Neural progenitor cell (in vitro differentiated cells): ENCODE results near the gene KAZN. TPM values are rescaled to one million over a fixed set of nuclear protein-coding genes. Genes with fewer than 3 reads are reported as not detected.

Experiments used
- DNase-seq: peaks from one replicate; pipeline ENCODE4 v3.0.0-alpha.2; 2016; ENCODE audit warnings: low spot score
- H2AFZ ChIP-seq: fragments of 200-600 bp; sonication (generic); replicated peaks from 2 replicates; pipeline ENCODE4 v1.6.1; 2016; ENCODE audit warnings: antibody characterized with exemption
- H3F3A ChIP-seq: fragments of 200-600 bp; sonication (generic); 2 replicates; pipeline ENCODE4 v1.6.1; 2016; ENCODE audit warnings: antibody characterized with exemption, low read depth
- H3K27ac ChIP-seq: fragments of 200-600 bp; sonication (generic); 2 replicates; pipeline ENCODE4 v1.5.1; 2016; ENCODE audit warnings: mild to moderate bottlenecking
- H3K27me3 ChIP-seq: fragments of 200-600 bp; sonication (generic); 2 replicates; pipeline ENCODE4 v1.6.1; 2016; ENCODE audit warnings: mild to moderate bottlenecking, moderate library complexity
- H3K36me3 ChIP-seq: fragments of 200-600 bp; sonication (generic); 2 replicates; pipeline ENCODE4 v1.5.1; 2016
- H3K4me1 ChIP-seq: fragments of 200-600 bp; sonication (generic); 2 replicates; pipeline ENCODE4 v1.6.1; 2016; ENCODE audit warnings: mixed run types
- H3K4me2 ChIP-seq: fragments of 200-600 bp; sonication (generic); 2 replicates; pipeline ENCODE4 v1.6.1; 2016
- H3K4me3 ChIP-seq: fragments of 200-600 bp; sonication (generic); 2 replicates; pipeline ENCODE4 v1.5.1; 2016
- H3K79me2 ChIP-seq: fragments of 200-600 bp; sonication (generic); 2 replicates; pipeline ENCODE4 v1.6.1; 2016; ENCODE audit warnings: low read depth
- H3K9ac ChIP-seq: fragments of 200-600 bp; sonication (generic); 2 replicates; pipeline ENCODE4 v1.6.1; 2016
- H3K9me3 ChIP-seq: fragments of 200-600 bp; sonication (generic); 2 replicates; pipeline ENCODE4 v1.5.1; 2016; ENCODE audit warnings: low read depth
- H4K20me1 ChIP-seq: fragments of 200-600 bp; sonication (generic); 2 replicates; pipeline ENCODE4 v1.6.1; 2016; ENCODE audit warnings: low read depth
- H3K27ac Mint-ChIP-seq: 3 replicates; pipeline ENCODE4 v1.8.0; 2021; ENCODE audit warnings: mixed read lengths
- H3K27me3 Mint-ChIP-seq: 2 replicates; pipeline ENCODE4 v1.8.0; 2022; ENCODE audit warnings: low read depth, mild to moderate bottlenecking, inconsistent platforms, moderate library complexity, mixed read lengths; ENCODE audit not compliant: insufficient read depth
- H3K36me3 Mint-ChIP-seq: 3 replicates; pipeline ENCODE4 v1.8.0; 2021; ENCODE audit warnings: mixed read lengths
- H3K4me1 Mint-ChIP-seq: 3 replicates; pipeline ENCODE4 v1.8.0; 2021; ENCODE audit warnings: mixed read lengths
- H3K4me3 Mint-ChIP-seq: 3 replicates; pipeline ENCODE4 v1.8.0; 2021; ENCODE audit warnings: mild to moderate bottlenecking, moderate library complexity, mixed read lengths
- H3K9me3 Mint-ChIP-seq: 3 replicates; pipeline ENCODE4 v1.8.0; 2020; ENCODE audit warnings: mixed read lengths
- EZH2 ChIP-seq: fragments of 200-600 bp; sonication (generic); IDR thresholded peaks from 2 replicates; pipeline ENCODE4 v1.6.1; 2017; ENCODE audit warnings: antibody characterized with exemption, mild to moderate bottlenecking, moderate library complexity
- EZH2phosphoT487 ChIP-seq: fragments of 200-600 bp; sonication (generic); IDR thresholded peaks from 2 replicates; pipeline ENCODE4 v1.6.1; 2017; ENCODE audit warnings: antibody characterized with exemption
- total RNA-seq: library from RNA; depleted of rRNA; stranded (reverse); fragments of >200 nt; gene quantifications from 2 replicates; pipeline ENCODE4 v1.2.3, GENCODE V29; 2015; ENCODE audit warnings: low replicate concordance
- TF ChIP-seq, protein P1 (sequence below): fragments of 200-600 bp; sonication (generic); IDR thresholded peaks from 2 replicates; pipeline ENCODE4 v1.5.1; 2017; ENCODE audit warnings: antibody characterized with exemption, mild to moderate bottlenecking

KAZN gene
- total RNA-seq, 1 donor from 2014 or later, result 6.1 TPM

DNA sequence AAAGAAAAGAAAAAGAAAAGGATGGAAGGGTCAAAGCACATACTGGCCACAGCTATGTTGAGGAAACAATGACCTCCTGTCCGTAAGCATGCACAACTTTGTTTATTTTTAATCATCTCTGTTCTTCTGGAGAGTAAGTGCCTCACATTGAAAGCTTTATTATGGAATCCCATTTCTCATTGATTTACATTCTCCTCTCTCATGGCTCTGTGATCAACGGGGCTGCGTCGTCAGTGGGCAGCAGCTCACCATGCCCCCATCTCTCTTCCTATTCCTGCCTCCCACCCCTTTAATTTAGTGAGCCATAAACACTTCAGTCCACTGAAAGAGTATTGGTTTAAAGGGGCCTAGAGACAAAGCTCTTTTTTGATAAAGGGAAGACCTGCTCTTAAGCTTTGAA, 98.9 kb downstream of the KAZN start:
- Histone ChIP-seq H3K4me1 (no peaks in the 10 kb centered on the region), H3K9ac (no peak overlapping the region), H3K36me3 (no peaks in the 10 kb centered on the region), H3K4me3 (no peak overlapping the region), H3F3A (no peaks in the 10 kb centered on the region), H3K27me3 (no peaks in the 10 kb centered on the region), H4K20me1 (no peaks in the 10 kb centered on the region), H3K79me2 (no peaks in the 10 kb centered on the region), H3K9me3 (no peaks in the 10 kb centered on the region), H2AFZ (no peak overlapping the region), H3K27ac (no peak overlapping the region), H3K4me2 (no peak overlapping the region)
- no peaks in the 10 kb centered on the region for H3K9me3 Mint-ChIP-seq
- TF ChIP-seq, protein P1, sequence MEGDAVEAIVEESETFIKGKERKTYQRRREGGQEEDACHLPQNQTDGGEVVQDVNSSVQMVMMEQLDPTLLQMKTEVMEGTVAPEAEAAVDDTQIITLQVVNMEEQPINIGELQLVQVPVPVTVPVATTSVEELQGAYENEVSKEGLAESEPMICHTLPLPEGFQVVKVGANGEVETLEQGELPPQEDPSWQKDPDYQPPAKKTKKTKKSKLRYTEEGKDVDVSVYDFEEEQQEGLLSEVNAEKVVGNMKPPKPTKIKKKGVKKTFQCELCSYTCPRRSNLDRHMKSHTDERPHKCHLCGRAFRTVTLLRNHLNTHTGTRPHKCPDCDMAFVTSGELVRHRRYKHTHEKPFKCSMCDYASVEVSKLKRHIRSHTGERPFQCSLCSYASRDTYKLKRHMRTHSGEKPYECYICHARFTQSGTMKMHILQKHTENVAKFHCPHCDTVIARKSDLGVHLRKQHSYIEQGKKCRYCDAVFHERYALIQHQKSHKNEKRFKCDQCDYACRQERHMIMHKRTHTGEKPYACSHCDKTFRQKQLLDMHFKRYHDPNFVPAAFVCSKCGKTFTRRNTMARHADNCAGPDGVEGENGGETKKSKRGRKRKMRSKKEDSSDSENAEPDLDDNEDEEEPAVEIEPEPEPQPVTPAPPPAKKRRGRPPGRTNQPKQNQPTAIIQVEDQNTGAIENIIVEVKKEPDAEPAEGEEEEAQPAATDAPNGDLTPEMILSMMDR, result no peak
- TF ChIP-seq EZH2 (no peak), EZH2phosphoT487 (no peak)
- H3K36me3 Mint-ChIP-seq, result peaks cover 7% of the 10 kb centered on the region
- H3K27me3 Mint-ChIP-seq, result no peaks in the 10 kb centered on the region
- H3K27ac Mint-ChIP-seq, result no peak overlapping the region
- peaks cover 57% of the 10 kb centered on the region for H3K4me1 Mint-ChIP-seq
- DNase-seq, result no peak
- peak overlapping the region; percentile 10 for H3K4me3 Mint-ChIP-seq

DNA sequence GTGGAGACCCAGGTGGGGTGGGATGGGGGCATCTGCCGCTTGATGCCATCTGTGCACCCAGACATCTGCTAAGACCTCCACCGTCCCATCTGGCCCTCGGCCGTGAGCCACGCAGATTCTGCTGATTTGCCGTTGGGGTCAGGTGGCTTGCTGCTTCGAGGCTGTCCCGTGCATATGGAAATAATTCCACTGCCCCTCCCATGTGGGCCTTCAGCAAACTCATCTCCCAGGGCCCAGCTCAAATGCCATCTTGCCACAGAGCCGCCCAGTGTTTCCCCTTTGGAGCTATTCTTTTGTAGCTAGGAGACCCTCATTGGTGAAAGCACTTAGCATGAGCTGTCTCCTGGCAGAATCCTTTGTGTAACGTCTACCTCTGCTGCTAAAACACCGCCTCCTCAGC, 99.8 kb downstream of the KAZN start:
- H4K20me1 ChIP-seq, result no peaks in the 10 kb centered on the region
- H3F3A ChIP-seq, result no peaks in the 10 kb centered on the region
- no peak overlapping the region for H2AFZ ChIP-seq
- H3K9ac ChIP-seq, result no peak overlapping the region
- Mint-ChIP-seq H3K4me3 (no peak overlapping the region), H3K27me3 (no peaks in the 10 kb centered on the region), H3K27ac (peak overlapping the region; percentile 79), H3K36me3 (peaks cover 7% of the 10 kb centered on the region), H3K9me3 (no peaks in the 10 kb centered on the region), H3K4me1 (peaks cover 53% of the 10 kb centered on the region)
- H3K27me3 ChIP-seq, result no peaks in the 10 kb centered on the region
- TF ChIP-seq, protein P1, result no peak
- TF ChIP-seq EZH2phosphoT487 (no peak), EZH2 (no peak)
- no peaks in the 10 kb centered on the region for H3K9me3 ChIP-seq
- no peaks in the 10 kb centered on the region for H3K4me1 ChIP-seq
- H3K4me2 ChIP-seq, result no peak overlapping the region
- no peak for DNase-seq
- H3K36me3 ChIP-seq, result no peaks in the 10 kb centered on the region
- H3K79me2 ChIP-seq, result no peaks in the 10 kb centered on the region
- H3K27ac ChIP-seq, result no peak overlapping the region
- no peak overlapping the region for H3K4me3 ChIP-seq

DNA sequence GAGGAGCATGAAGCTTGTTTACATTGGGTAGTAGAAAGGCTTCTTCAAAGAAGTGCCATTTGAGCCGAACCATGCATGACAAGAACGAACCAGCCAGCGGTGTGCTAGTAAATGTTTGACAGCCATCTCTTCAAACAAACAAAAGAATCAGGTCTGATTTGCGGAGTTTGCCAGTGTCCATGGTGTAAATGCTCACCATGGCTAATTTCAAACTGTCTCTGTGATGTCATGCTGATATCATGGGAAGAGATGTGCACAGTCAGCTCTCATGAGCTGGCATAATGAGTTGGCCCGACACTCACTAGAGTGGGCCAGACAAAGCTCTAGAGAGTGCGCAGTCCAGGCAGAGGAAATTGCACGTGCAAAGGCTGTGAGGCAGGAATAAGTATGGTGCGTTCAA, 101.1 kb downstream of the KAZN start:
- Mint-ChIP-seq H3K27me3 (peaks cover 2% of the 10 kb centered on the region), H3K27ac (peak overlapping the region; percentile 7), H3K9me3 (no peaks in the 10 kb centered on the region), H3K4me3 (no peak overlapping the region), H3K4me1 (peaks cover 42% of the 10 kb centered on the region), H3K36me3 (peaks cover 7% of the 10 kb centered on the region)
- H3K27me3 ChIP-seq, result no peaks in the 10 kb centered on the region
- H2AFZ ChIP-seq, result no peak overlapping the region
- H3K4me3 ChIP-seq, result no peak overlapping the region
- no peaks in the 10 kb centered on the region for H3K79me2 ChIP-seq
- no peak for DNase-seq
- no peak overlapping the region for H3K9ac ChIP-seq
- H3K9me3 ChIP-seq, result no peaks in the 10 kb centered on the region
- TF ChIP-seq, protein P1, result no peak
- H3K4me1 ChIP-seq, result no peaks in the 10 kb centered on the region
- H3F3A ChIP-seq, result no peaks in the 10 kb centered on the region
- H3K4me2 ChIP-seq, result no peak overlapping the region
- H3K36me3 ChIP-seq, result no peaks in the 10 kb centered on the region
- no peak overlapping the region for H3K27ac ChIP-seq
- no peaks in the 10 kb centered on the region for H4K20me1 ChIP-seq

DNA sequence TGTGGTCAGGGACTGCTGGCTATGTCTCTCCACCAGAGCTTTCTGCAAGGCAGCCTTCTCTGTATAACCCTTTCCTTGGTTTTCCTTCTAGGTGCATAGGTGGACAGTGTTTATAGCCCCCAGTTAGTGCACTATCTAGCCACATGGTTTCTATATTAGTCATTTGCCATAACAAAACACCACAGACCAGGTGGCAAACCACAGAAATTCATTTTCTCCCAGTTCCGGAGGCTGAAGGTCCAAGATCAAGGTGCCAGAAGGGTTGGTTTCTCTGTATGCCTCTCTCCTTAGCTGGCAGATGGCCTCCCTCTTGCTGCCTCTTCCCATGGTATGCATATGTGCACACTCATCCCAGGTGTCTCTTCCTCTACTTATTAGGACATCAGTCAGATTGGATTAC, 106.4 kb downstream of the KAZN start:
- no peaks in the 10 kb centered on the region for H3F3A ChIP-seq
- H3K27me3 ChIP-seq, result no peaks in the 10 kb centered on the region
- H3K4me3 Mint-ChIP-seq, result no peak overlapping the region
- H3K27me3 Mint-ChIP-seq, result peaks cover 2% of the 10 kb centered on the region
- no peak overlapping the region for H2AFZ ChIP-seq
- no peaks in the 10 kb centered on the region for H3K9me3 ChIP-seq
- H3K9ac ChIP-seq, result no peak overlapping the region
- H3K4me1 Mint-ChIP-seq, result peaks cover 10% of the 10 kb centered on the region
- H3K79me2 ChIP-seq, result no peaks in the 10 kb centered on the region
- H3K27ac Mint-ChIP-seq, result no peak overlapping the region
- H3K4me3 ChIP-seq, result no peak overlapping the region
- H4K20me1 ChIP-seq, result no peaks in the 10 kb centered on the region
- DNase-seq, result no peak
- peaks cover 26% of the 10 kb centered on the region for H3K9me3 Mint-ChIP-seq
- no peaks in the 10 kb centered on the region for H3K36me3 ChIP-seq
- peaks cover 3% of the 10 kb centered on the region for H3K4me1 ChIP-seq
- no peak overlapping the region for H3K27ac ChIP-seq
- TF ChIP-seq, protein P1, result no peak
- TF ChIP-seq EZH2phosphoT487 (no peak), EZH2 (no peak)
- H3K36me3 Mint-ChIP-seq, result peaks cover 18% of the 10 kb centered on the region
- no peak overlapping the region for H3K4me2 ChIP-seq
